HepG2 (cell line): ENCODE data around the gene TARM1. TPM values are rescaled to one million over a fixed set of nuclear protein-coding genes. Genes with fewer than 3 reads are reported as not detected.

Experiments
- ATAC-seq: fragments of 200-7000 bp; cut with Tn5 transposase; 3 replicates; pipeline ENCODE4 v1.9.1; 2020; ENCODE audit warnings: mild to moderate bottlenecking, moderate library complexity
- BruUV-seq: library from RNA; stranded (reverse); fragments of 400-500 nt; replicated peaks from 2 replicates; lab custom pipeline; 2021; lab: Mats Ljungman, UMichigan
- CTCF ChIA-PET: fragments of 300-600 bp; formaldehyde crosslinking; extraction: SDS; loops from one replicate; lab custom pipeline; 2021; ENCODE audit warnings: low total read pairs, inconsistent platforms, low intra/inter-chr PET ratio; lab: Yijun Ruan, JAX
- POLR2A ChIA-PET: fragments of 350-600 bp; sonication (Branson Sonifier 250); formaldehyde crosslinking; loops from one replicate; lab custom pipeline; 2020; ENCODE audit warnings: antibody characterized with exemption, inconsistent platforms; lab: Yijun Ruan, JAX
- DNase-seq: peaks from one replicate; pipeline ENCODE4 v3.0.0-alpha.2; 2015; ENCODE audit warnings: low spot score
- FAIRE-seq: peaks from 3 replicates; lab custom pipeline; 2011; peaks lifted over from hg19 to GRCh38; lab: Jason Lieb, UNC
- H2AFZ ChIP-seq: one replicate; pipeline ENCODE4 v1.6.1; 2011; ENCODE audit warnings: low read length, inconsistent platforms
- H3K27ac ChIP-seq: fragments of 300-600 bp; 3 replicates; pipeline ENCODE4 v1.8.0; 2011; ENCODE audit warnings: mixed run types, mild to moderate bottlenecking, mixed read lengths, low read length, inconsistent platforms; ENCODE audit not compliant: insufficient read depth; ENCODE audit errors: extremely low read length
- H3K27me3 ChIP-seq, 2 experiments: fragments of 200-600 bp in 1 of 2; 2 replicates in 1 of 2; 3 replicates in 1 of 2; pipeline versions ENCODE4 v1.6.0 to v1.8.0; 2011; ENCODE audit warnings: low read length in 2 of 2, mild to moderate bottlenecking in 2 of 2, moderate library complexity in 2 of 2, inconsistent platforms in 1 of 2; ENCODE audit not compliant: insufficient read depth in 2 of 2, control insufficient read depth in 1 of 2
- H3K36me3 ChIP-seq, 2 experiments: fragments of 200-600 bp in 1 of 2; replicated peaks in 1 of 2; 2 replicates in 1 of 2; 3 replicates in 1 of 2; pipeline versions ENCODE4 v1.5.1 to v1.8.0; 2011; ENCODE audit warnings: low read length in 2 of 2, inconsistent platforms in 1 of 2; ENCODE audit not compliant: insufficient read depth in 2 of 2, control insufficient read depth in 1 of 2
- H3K4me1 ChIP-seq: 2 replicates; pipeline ENCODE4 v1.5.1; 2012; ENCODE audit warnings: low read length, inconsistent platforms; ENCODE audit not compliant: insufficient read depth
- H3K4me2 ChIP-seq: 2 replicates; pipeline ENCODE4 v1.6.0; 2011; ENCODE audit warnings: low read depth, low read length, inconsistent platforms
- H3K4me3 ChIP-seq, 3 experiments: fragments of 200-600 bp in 1 of 3; sonication (generic), shearing (Covaris generic) in 1 of 3; replicated peaks in 1 of 3; 2 replicates each; pipeline ENCODE4 v1.5.1; 2011 to 2016; ENCODE audit warnings: low read length in 3 of 3, inconsistent platforms in 2 of 3, low read depth in 2 of 3, mild to moderate bottlenecking in 2 of 3, control low read depth in 1 of 3, mixed read lengths in 1 of 3; ENCODE audit not compliant: insufficient read depth in 1 of 3
- H3K79me2 ChIP-seq: one replicate; pipeline ENCODE4 v1.6.1; 2011; ENCODE audit warnings: low read length, inconsistent platforms; ENCODE audit not compliant: insufficient read depth
- H3K9ac ChIP-seq: 2 replicates; pipeline ENCODE4 v1.6.0; 2011; ENCODE audit warnings: mild to moderate bottlenecking, low read depth, low read length, inconsistent platforms; ENCODE audit not compliant: insufficient read depth
- H3K9me3 ChIP-seq: 2 replicates; pipeline ENCODE4 v1.5.1; 2012; ENCODE audit warnings: mild to moderate bottlenecking, low read length
- H4K20me1 ChIP-seq: 2 replicates; pipeline ENCODE4 v1.6.0; 2011; ENCODE audit warnings: inconsistent platforms, mild to moderate bottlenecking, low read length, moderate library complexity; ENCODE audit not compliant: insufficient read depth
- ARID3A ChIP-seq: IDR thresholded peaks from 2 replicates; pipeline ENCODE4 v1.6.1; 2012; ENCODE audit warnings: low read depth, low read length, improper control_type of control experiment
- CREM ChIP-seq, 2 experiments: sonication (generic) in 1 of 2; formaldehyde crosslinking in 1 of 2; IDR thresholded peaks; 2 replicates each; pipeline versions ENCODE4 v1.4.0 to v1.6.1; 2016 to 2020; ENCODE audit warnings: antibody characterized with exemption in 1 of 2, mild to moderate bottlenecking in 1 of 2, missing genetic modification reagents in 1 of 2
- ERF ChIP-seq: IDR thresholded peaks from 2 replicates; pipeline ENCODE4 v1.6.1; 2018; ENCODE audit warnings: missing biosample characterization, missing genetic modification reagents
- FOXJ3 ChIP-seq: sonication (generic); formaldehyde crosslinking; IDR thresholded peaks from 2 replicates; pipeline ENCODE4 v1.4.0; 2020; ENCODE audit warnings: missing genetic modification reagents, mild to moderate bottlenecking, borderline replicate concordance
- JDP2 ChIP-seq: sonication (generic); formaldehyde crosslinking; IDR thresholded peaks from 2 replicates; pipeline ENCODE4 v1.8.1; 2022; ENCODE audit warnings: missing genetic modification reagents, borderline replicate concordance
- KLF12 ChIP-seq: sonication (generic); formaldehyde crosslinking; IDR thresholded peaks from 2 replicates; pipeline ENCODE4 v1.4.0; 2020; ENCODE audit warnings: missing genetic modification reagents, borderline replicate concordance
- MBD4 ChIP-seq: IDR thresholded peaks from 2 replicates; pipeline ENCODE4 v1.6.1; 2012; ENCODE audit warnings: low read length, inconsistent platforms, borderline replicate concordance
- NR3C1 ChIP-seq: sonication (generic); formaldehyde crosslinking; IDR thresholded peaks from 2 replicates; pipeline ENCODE4 v1.4.0; 2020; ENCODE audit warnings: missing genetic modification reagents
- TAF15 ChIP-seq: fragments of 200-400 bp; formaldehyde crosslinking; IDR thresholded peaks from one replicate; pipeline ENCODE4 v1.6.1; 2018; ENCODE audit warnings: mild to moderate bottlenecking, low read depth, low read length; ENCODE audit not compliant: poor library complexity, severe bottlenecking
- ZNF350 ChIP-seq: sonication (generic); formaldehyde crosslinking; IDR thresholded peaks from 2 replicates; pipeline ENCODE4 v1.4.0; 2020; ENCODE audit warnings: mild to moderate bottlenecking, low read depth, missing genetic modification reagents, borderline replicate concordance
- ZNF510 ChIP-seq: sonication (generic); formaldehyde crosslinking; IDR thresholded peaks from 2 replicates; pipeline ENCODE4 v1.4.0; 2020; ENCODE audit warnings: low read depth, mild to moderate bottlenecking, missing genetic modification reagents
- ZNF558 ChIP-seq: sonication (generic); formaldehyde crosslinking; IDR thresholded peaks from 2 replicates; pipeline ENCODE4 v1.9.0; 2022; ENCODE audit warnings: mild to moderate bottlenecking, missing genetic modification reagents, borderline replicate concordance
- ZNF670 ChIP-seq: sonication (generic); formaldehyde crosslinking; IDR thresholded peaks from 2 replicates; pipeline ENCODE4 v1.8.0; 2022; ENCODE audit warnings: mild to moderate bottlenecking, missing genetic modification reagents, borderline replicate concordance
- ZNF672 ChIP-seq: sonication (generic); formaldehyde crosslinking; IDR thresholded peaks from 2 replicates; pipeline ENCODE4 v1.8.1; 2022; ENCODE audit warnings: missing genetic modification reagents
- WGBS: methylation state at CpG from one replicate; pipeline ENCODE4 v1.1.6; 2017; ENCODE audit warnings: low lambda C conversion rate; 5-methylcytosine and 5-hydroxymethylcytosine counted together
- in situ Hi-C: cut with HindIII; loops from 2 replicates; pipeline ENCODE4 v1.10.0; 2017; ENCODE audit warnings: low pct_unique_long_range_greater_than_20kb; ENCODE audit not compliant: extremely low pct_ligation_motif_present
- intact Hi-C: fragments of 100-400 bp; cut with micrococcal nuclease; formaldehyde crosslinking; loops from one replicate; pipeline ENCODE4 v1.10.0; 2022; ENCODE audit not compliant: unreplicated experiment
- polyA plus RNA-seq, 8 experiments: library from polyadenylated mRNA; depleted of rRNA in 3 of 8; stranded (reverse) in 7 of 8; unstranded in 1 of 8; fragments of >200 nt; fragmentation: Illumina TruSeq in 4 of 8; extraction: Trizol in 4 of 8; gene quantifications; 2 replicates each; pipeline versions ENCODE4 v1.2.1 to v1.2.3, GENCODE V29; 2011 to 2016; ENCODE audit warnings: low read depth in 4 of 8, missing spikeins in 1 of 8, mixed read lengths in 1 of 8; ENCODE audit not compliant: insufficient read depth in 1 of 8
- total RNA-seq, 5 experiments: library from RNA; depleted of rRNA; stranded (reverse); fragments of >200 nt; fragmentation: Illumina TruSeq; extraction: Trizol; gene quantifications; 2 replicates each; pipeline ENCODE4 v1.2.3, GENCODE V29; 2016; ENCODE audit warnings: low read depth in 1 of 5
- TF ChIP-seq, protein P1 (sequence below): IDR thresholded peaks from 2 replicates; pipeline ENCODE4 v1.6.1; 2016; ENCODE audit warnings: low read depth
- TF ChIP-seq, protein P2 (sequence below): sonication (generic); formaldehyde crosslinking; IDR thresholded peaks from 2 replicates; pipeline ENCODE4 v1.4.0; 2020; ENCODE audit warnings: missing genetic modification reagents

Gene TARM1
- total and polyA plus RNA-seq, 2 of the 13 experiments (the other 11 are each of a cell fraction or from before 2014, with no cell fraction given), result not detected

DNA sequence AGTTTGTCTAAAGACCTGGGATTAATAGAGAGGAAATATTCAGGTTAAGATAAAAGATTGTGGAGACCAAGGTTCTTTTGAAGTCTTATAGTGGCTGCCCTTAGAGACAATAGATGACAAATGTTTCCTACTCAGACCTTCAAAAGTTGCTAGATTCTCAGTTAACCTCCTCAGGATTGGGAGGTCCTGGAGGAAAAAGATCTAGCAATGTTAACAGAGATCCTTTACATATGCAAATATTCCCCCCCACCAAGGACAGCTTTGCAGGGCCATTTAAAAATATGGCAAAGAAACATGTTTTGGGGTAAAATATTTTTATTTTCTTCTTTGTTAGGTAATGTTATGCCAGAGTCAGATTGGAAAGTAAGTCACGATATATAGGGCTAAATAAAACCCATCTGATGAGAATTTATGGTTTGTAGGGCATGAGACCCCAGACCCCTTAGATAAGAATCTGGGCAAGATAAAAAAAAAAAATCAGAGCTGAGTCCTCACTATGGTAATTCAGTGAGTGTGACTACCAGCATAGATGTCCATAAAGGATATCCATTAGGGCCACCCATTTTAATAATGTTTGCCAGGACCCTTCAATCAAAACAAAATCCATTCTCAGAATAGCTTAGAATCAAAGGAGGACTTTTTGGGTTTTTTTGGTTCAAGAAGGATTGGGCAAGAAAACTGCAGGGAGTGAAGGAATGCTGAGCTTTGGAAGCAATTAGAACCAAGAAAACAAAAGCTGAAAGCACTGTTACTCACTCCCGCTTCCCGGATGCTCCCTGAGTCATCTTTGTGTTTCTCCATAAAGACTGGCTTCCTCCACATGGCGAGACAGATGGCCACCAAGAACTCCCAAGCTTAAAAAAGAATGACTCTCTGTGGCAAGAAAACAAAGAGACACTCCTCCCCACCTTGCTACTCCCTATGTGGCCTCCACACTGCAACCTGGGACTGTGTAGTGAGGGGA lies 45.7 kb downstream of the TARM1 start:
- Histone ChIP-seq H3K27ac (no peak overlapping the region), H3K27me3 (no peaks in the 10 kb centered on the region; a peak in 2 of 5 replicates), H3K9me3 (no peaks in the 10 kb centered on the region), H3K79me2 (no peaks in the 10 kb centered on the region), H3K36me3 (no peaks in the 10 kb centered on the region), H2AFZ (no peak overlapping the region), H4K20me1 (no peaks in the 10 kb centered on the region), H3K9ac (no peak overlapping the region), H3K4me3 (no peak overlapping the region), H3K4me2 (no peak overlapping the region), H3K4me1 (peaks cover 11% of the 10 kb centered on the region)
- POLR2A ChIA-PET, result no interaction called here
- in situ Hi-C loops (no loop called here), intact Hi-C loops (no loop called here)
- no peak for ATAC-seq
- 9% methylated on average over 4 of the region's 4 CpGs for WGBS
- BruUV-seq, result no TSS peak
- no peak for FAIRE-seq
- CTCF ChIA-PET, result no interaction called here
- no peak for DNase-seq
- TF ChIP-seq ARID3A (no peak), CREM (IDR thresholded peaks at IDR 0.05) (no peak), CREM (CRISPR knock-in tag; IDR thresholded peaks at IDR 0.05) (no peak), ZNF670 (CRISPR knock-in tag) (no peak), ZNF672 (CRISPR knock-in tag) (no peak), FOXJ3 (CRISPR knock-in tag) (no peak), ZNF350 (no peak), ZNF510 (CRISPR knock-in tag) (no peak), ZNF558 (CRISPR knock-in tag) (no peak), TAF15 (no peak), KLF12 (no peak), ERF (CRISPR knock-in tag) (no peak), JDP2 (CRISPR knock-in tag) (no peak), MBD4 (no peak), NR3C1 (CRISPR knock-in tag) (no peak)
- TF ChIP-seq, protein P1, sequence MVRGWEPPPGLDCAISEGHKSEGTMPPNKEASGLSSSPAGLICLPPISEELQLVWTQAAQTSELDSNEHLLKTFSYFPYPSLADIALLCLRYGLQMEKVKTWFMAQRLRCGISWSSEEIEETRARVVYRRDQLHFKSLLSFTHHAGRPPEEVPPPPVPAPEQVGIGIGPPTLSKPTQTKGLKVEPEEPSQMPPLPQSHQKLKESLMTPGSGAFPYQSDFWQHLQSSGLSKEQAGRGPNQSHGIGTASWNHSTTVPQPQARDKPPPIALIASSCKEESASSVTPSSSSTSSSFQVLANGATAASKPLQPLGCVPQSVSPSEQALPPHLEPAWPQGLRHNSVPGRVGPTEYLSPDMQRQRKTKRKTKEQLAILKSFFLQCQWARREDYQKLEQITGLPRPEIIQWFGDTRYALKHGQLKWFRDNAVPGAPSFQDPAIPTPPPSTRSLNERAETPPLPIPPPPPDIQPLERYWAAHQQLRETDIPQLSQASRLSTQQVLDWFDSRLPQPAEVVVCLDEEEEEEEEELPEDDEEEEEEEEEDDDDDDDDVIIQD (CRISPR knock-in tag), result no peak
- TF ChIP-seq, protein P2, sequence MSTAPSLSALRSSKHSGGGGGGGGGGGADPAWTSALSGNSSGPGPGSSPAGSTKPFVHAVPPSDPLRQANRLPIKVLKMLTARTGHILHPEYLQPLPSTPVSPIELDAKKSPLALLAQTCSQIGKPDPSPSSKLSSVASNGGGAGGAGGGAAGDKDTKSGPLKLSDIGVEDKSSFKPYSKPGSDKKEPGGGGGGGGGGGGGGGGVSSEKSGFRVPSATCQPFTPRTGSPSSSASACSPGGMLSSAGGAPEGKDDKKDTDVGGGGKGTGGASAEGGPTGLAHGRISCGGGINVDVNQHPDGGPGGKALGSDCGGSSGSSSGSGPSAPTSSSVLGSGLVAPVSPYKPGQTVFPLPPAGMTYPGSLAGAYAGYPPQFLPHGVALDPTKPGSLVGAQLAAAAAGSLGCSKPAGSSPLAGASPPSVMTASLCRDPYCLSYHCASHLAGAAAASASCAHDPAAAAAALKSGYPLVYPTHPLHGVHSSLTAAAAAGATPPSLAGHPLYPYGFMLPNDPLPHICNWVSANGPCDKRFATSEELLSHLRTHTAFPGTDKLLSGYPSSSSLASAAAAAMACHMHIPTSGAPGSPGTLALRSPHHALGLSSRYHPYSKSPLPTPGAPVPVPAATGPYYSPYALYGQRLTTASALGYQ (CRISPR knock-in tag), result no peak
